Measurements from ENCODE around the gene PDHX. TPM values are rescaled to one million over a fixed set of nuclear protein-coding genes. Genes with fewer than 3 reads are reported as not detected.
A peak's percentile ranks its signal among the peaks of the same experiment; 100 is the strongest.

The PDHX gene
- polyA plus RNA-seq, 3 donors: 9.3 to 19.5 (median 17.5) TPM

DNA sequence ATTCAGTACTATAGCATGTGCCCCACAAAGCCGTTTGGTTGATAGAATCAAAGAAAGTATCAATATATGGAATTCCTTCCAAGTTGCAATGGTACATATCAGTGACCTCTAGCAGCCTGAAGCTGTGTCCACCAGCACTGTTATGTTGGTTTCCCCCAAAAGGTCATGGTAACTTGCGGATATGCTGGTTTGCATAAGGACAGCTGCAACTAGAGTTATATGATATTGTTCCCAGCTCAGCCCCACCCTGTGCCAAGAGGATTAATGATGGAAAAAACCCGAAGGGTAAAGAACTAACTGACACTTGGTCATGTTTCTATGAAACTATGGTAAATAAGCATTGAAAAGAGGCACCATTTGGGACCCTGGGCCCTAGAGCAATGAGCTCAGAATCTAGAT is 93.5 kb downstream of the PDHX start:
- no peaks in the 10 kb centered on the region for H3K9me3 ChIP-seq (replicated peaks in 1 of 2; ENCODE audit: control insufficient read depth in 1 of 2, insufficient read depth in 1 of 2, low read length in 2 of 2)
- no peaks in the 10 kb centered on the region for H3K36me3 ChIP-seq (replicated peaks in 1 of 2; ENCODE audit: control insufficient read depth in 1 of 2, insufficient read depth in 2 of 2, low read length in 2 of 2)
- no peak for DNase-seq
- no peaks in the 10 kb centered on the region for H3K27me3 ChIP-seq (ENCODE audit: control insufficient read depth in 2 of 2, insufficient read depth in 2 of 2, low read length in 2 of 2)
- H3K4me3 Mint-ChIP-seq: no peak overlapping the region
- no peaks in the 10 kb centered on the region for H3K79me2 ChIP-seq (ENCODE audit: insufficient read depth, low read length)
- H2AFZ ChIP-seq (ENCODE audit: insufficient read depth, low read depth, low read length, poor library complexity, severe bottlenecking): no peak overlapping the region
- no peak overlapping the region for H3K9ac ChIP-seq (ENCODE audit: insufficient read depth, low read length, poor library complexity, severe bottlenecking)
- no peak overlapping the region for H3K27ac ChIP-seq (ENCODE audit: low read depth in 1 of 2, low read length in 2 of 2)
- H3K27ac Mint-ChIP-seq: no peak overlapping the region
- H3K4me1 ChIP-seq (ENCODE audit: control insufficient read depth in 1 of 2, insufficient read depth in 2 of 2, low read length in 2 of 2): peaks cover 14 to 20% of the 10 kb centered on the region in 2 donors
- 100% methylated on average over 1 of the region's 3 CpGs for WGBS (ENCODE audit: insufficient coverage)
- peaks cover 0 to 2% (median 0%) of the 10 kb centered on the region in 3 donors for H3K27me3 Mint-ChIP-seq (ENCODE audit: low read depth in 3 of 3)
- H3K4me1 Mint-ChIP-seq: peaks cover 33% of the 10 kb centered on the region
- H3K4me3 ChIP-seq (replicated peaks in 1 of 3; ENCODE audit: low read depth in 2 of 3, low read length in 3 of 3): no peak overlapping the region
- no peaks in the 10 kb centered on the region for H4K20me1 ChIP-seq (ENCODE audit: insufficient read depth, low read length)
- no peaks in the 10 kb centered on the region for H3K9me3 Mint-ChIP-seq
- intact Hi-C loops (cut with micrococcal nuclease): loop anchor here in 1 of 2 donors (10.0 kb wide), 2 partner anchors 205 to 295 kb away; no protein-coding TSS in a partner anchor
- TF ChIP-seq CTCF (IDR thresholded peaks at IDR 0.05): no peak
- H3K36me3 Mint-ChIP-seq: no peaks in the 10 kb centered on the region
- no peak overlapping the region for H3K4me2 ChIP-seq (replicated peaks; ENCODE audit: extremely low read depth, low read length, poor library complexity, severe bottlenecking)

GRCh38 chr11:35010654-35011053 is 94.2 kb downstream of the PDHX start:
- Histone ChIP-seq H3K4me3 (replicated peaks in 1 of 3; ENCODE audit: low read depth in 2 of 3, low read length in 3 of 3) (no peak overlapping the region), H3K9me3 (replicated peaks in 1 of 2; ENCODE audit: control insufficient read depth in 1 of 2, insufficient read depth in 1 of 2, low read length in 2 of 2) (no peaks in the 10 kb centered on the region), H3K27me3 (ENCODE audit: control insufficient read depth in 2 of 2, insufficient read depth in 2 of 2, low read length in 2 of 2) (no peaks in the 10 kb centered on the region), H4K20me1 (ENCODE audit: insufficient read depth, low read length) (no peaks in the 10 kb centered on the region), H3K79me2 (ENCODE audit: insufficient read depth, low read length) (no peaks in the 10 kb centered on the region), H3K9ac (ENCODE audit: insufficient read depth, low read length, poor library complexity, severe bottlenecking) (no peak overlapping the region), H3K4me2 (replicated peaks; ENCODE audit: extremely low read depth, low read length, poor library complexity, severe bottlenecking) (no peak overlapping the region), H2AFZ (ENCODE audit: insufficient read depth, low read depth, low read length, poor library complexity, severe bottlenecking) (no peak overlapping the region), H3K4me1 (ENCODE audit: control insufficient read depth in 1 of 2, insufficient read depth in 2 of 2, low read length in 2 of 2) (peaks cover 14 to 20% of the 10 kb centered on the region in 2 donors), H3K36me3 (replicated peaks in 1 of 2; ENCODE audit: control insufficient read depth in 1 of 2, insufficient read depth in 2 of 2, low read length in 2 of 2) (no peaks in the 10 kb centered on the region), H3K27ac (ENCODE audit: low read depth in 1 of 2, low read length in 2 of 2) (no peak overlapping the region)
- DNase-seq: no peak
- no peaks in the 10 kb centered on the region for H3K9me3 Mint-ChIP-seq
- 100% methylated on average over 1 of the region's 5 CpGs for WGBS (ENCODE audit: insufficient coverage)
- intact Hi-C loops (cut with micrococcal nuclease): no loop called here
- TF ChIP-seq CTCF (IDR thresholded peaks at IDR 0.05): no peak
- H3K4me1 Mint-ChIP-seq: peaks cover 33% of the 10 kb centered on the region
- peaks cover 0 to 2% (median 0%) of the 10 kb centered on the region in 3 donors for H3K27me3 Mint-ChIP-seq (ENCODE audit: low read depth in 3 of 3)
- no peaks in the 10 kb centered on the region for H3K36me3 Mint-ChIP-seq
- H3K27ac Mint-ChIP-seq: peak overlapping the region in 1 of 7 donors; percentile 75
- no peak overlapping the region for H3K4me3 Mint-ChIP-seq
